Activated CD8-positive, alpha-beta memory T cell treated with anti-CD3 and anti-CD28 coated beads, Interleukin-2, amount 50 U/mL, for 4 hours (primary cell): ENCODE data around the gene RAB21.
"Not testable (repeated sequence)": the region's sequence is repeated elsewhere in the genome, so short reads cannot be mapped to it uniquely, and the experiment has no call there.

ENCODE experiments used
- DNase-seq: peaks from one replicate; pipeline ENCODE4 v3.0.0-alpha.2; 2020

RAB21 gene

DNA sequence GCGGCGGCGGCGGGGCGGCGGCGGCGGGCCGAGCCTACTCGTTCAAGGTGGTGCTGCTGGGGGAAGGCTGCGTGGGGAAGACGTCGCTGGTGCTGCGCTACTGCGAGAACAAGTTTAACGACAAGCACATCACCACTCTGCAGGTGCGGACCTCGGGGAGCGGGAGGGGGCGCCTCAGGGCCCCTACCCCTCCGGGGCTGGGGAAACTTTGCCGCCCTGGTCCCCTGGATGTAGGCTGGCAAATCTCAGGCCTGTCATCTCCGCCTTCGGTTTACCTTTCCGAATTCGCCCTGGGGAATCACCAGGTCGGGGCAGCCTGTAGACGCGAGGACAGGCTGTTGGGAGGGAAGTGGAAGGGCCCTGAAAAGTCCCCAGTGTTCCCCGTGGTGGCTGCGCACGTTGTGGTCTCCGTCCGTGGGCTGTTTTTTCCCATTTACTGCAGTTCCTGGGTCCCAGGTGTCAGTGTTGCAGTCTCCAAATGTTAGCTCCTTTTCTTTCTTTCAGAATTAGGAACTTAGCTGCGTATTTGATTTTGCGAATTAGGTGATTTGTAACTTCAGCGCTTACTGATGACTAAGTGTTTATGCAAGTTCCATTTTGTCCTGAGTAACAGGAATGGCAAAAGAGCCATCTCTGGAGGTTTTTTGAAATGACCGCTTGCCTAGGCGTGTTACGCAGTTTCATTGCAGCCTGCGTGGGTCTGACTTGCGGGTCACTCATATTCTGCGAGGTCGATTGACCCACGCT is 656 bp downstream of the RAB21 start:
- peak; percentile 57 for DNase-seq

DNA sequence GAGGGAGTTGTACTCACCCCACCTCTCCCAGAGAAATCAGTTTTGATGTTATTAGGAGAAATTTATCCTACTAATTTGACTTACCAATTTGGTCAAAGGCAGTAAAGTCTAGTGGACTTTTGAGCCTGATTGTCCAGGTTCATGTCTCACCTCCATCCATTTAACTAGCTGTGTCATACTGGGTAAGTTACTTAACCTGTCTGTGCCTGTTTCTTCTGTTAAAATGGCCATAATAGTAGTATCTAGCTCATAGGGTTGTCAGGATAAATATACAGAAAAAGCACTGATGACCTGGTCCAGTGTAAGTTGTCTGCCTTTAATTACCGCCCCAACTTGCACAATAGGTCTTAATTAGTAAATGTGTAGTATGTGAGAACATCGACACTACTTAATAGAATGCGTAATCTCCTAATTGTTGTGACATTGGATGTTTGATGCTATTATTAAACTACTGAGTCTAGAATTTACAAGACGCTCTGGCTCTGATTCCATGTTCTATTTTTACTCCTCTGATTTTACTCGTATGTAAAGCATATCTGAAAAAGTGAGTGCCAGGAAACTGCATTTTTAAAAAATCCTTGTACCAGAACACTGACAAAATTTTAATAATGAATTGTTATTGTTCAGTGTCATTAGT is 1.5 kb downstream of the RAB21 start:
- DNase-seq = no peak

DNA sequence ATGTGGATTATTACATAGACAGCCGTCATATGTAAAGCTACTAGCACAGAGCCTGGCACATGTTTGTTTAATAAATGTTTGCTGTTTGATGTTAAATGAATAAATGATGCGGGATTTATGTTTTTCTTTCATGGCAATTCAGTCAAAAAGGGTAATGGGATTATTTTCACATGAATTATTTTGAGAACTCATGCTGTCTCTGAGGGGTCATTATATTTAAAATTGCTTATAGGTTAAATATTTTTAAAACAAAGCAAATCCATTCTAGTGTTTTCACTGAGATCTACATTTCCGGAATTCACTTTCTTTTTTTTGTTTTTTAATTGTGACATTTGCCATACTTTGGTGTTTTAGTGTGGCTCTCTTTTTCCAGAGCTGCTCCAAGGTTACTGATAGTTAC is 5.3 kb downstream of the RAB21 start:
- DNase-seq = no peak

DNA sequence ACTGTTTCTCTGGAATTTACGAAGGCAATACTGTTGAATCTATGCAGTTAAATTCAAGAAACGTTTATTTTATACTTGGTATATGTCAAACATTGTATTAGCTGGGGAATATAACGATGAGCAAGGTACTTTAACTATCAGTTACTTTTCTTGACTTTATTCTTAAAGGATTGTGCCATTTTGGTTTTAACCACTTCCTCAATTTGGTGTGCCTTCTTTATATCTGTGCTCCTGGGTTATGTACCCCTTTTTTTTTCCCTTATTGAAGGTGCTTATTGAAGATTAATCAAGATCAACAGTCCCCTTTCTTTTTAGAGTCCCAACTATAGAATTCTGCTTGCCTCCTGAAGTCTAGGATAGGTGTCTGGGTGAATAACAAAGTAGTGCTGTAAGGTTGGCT is 5.8 kb downstream of the RAB21 start:
- no peak for DNase-seq

DNA sequence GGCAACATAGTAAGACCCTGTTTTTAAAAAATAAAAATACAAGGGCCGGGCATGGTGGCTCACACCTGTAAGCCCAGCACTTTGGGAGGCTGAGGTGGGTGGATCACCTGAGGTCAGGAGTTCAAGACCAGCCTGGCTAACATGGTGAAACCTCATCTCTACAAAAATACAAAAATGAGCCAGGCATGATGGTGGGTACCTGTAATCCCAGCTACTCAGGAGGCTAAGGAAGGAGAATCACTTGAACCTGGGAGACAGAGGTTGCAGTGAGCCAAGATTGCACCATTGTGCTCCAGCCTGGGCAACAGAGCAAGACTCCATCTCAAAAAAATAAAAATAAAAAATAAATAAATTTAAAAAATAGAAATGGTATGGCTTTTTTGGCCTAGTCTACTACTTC is 6.7 kb downstream of the RAB21 start:
- DNase-seq = not testable (repeated sequence)

DNA sequence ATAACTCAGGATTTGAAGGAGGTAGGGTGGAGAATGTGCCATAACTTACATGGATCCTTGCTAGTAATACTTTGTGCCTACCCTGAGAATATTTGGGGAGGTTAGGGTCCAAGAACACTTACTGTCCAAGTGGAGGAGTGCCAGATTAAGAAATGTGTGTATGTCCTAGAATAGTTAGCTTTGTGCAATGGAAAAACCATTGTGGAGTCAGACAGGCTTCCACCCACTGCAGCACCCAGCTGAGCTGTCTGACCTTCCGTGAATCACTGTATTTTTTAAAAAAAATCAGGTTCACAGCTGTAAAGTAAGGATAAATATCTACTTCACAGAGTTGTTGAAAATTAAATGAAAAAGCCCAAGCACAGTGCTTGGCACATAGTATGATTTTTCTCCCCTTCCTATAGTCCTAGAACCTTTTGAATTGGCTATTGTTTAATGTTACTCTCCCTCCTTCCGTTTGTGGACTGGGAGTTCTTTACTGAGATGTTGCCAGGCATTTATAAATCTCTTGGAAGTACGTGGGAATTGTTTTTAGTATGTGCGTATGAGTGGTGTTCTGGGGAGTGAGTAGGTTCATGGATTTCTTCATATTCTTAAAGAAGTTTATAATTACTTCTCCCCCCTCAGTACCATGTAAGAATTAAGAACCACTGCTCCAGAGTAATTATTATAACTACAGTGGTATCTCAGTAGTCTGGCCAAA is 9.2 kb downstream of the RAB21 start:
- peak; percentile 19 for DNase-seq

DNA sequence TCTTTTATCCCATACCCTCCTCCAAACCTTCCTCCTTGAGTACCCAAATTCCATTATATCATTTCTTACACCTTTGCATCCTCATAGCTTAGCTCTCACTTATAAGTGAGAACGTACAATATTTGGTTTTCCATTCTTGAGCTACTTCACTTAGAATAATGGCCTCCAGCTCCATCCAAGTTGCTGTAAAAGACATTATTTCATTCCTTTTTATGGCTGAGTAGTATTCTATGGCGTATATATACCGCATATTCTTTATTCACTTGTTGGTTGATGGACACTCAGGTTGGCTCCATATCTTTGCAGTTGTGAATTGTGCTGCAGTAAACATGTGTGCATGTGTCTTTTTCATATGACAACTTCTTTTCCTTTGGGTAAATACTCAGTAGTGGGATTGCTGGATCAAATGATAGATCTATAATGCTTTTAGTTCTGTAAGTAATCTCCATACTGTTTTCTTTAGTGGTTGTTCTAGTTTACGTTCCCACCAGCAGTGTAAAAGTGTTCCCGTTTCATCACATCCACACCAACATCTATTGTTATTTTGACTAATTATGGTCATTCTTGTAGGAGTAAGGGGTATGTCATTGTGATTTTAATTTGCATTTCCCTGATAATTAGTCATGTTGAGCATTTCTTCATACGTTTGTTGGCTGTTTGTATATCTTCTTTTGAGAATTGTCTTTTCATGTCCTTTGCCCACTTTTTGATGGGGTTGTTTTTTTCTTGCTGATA is 10.1 kb downstream of the RAB21 start:
- no peak for DNase-seq

DNA sequence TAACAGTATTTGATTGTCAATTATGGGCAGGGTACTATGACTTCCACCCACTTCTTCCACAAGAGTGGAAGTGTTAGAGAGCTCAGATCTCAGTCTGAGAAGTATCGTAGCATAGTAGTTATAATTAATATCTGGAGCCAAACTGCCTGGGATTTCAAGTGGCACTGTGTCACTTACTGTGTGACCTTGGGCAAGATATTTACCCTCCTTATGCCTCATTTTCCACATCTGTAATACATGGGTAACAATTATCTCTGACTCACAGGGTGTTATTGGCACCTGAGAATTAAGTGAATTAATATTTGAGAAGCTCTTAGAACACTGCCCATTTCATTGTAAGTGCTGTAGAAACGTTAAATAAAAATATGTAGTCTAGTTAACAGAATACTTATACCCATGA is 11.5 kb downstream of the RAB21 start:
- no peak for DNase-seq

DNA sequence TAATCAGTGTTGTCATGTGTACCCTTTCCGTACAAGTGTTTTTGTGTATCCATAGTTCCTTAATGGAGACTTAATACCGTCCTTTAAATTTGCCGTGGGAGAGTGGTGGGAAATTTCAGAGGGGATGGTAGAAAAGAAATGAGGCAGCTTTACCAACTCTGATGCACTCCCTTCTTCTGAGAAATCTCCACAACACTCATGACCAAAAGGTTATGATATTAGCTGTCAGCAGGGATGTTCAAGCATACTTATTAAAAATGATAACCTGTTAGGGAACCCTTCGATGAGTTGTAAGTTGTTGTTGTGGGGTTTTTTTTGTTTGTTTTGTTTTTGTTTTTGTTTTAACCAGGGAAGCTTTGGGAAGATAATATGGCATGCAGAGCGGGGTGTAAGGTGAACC is 12.5 kb downstream of the RAB21 start:
- DNase-seq = no peak

DNA sequence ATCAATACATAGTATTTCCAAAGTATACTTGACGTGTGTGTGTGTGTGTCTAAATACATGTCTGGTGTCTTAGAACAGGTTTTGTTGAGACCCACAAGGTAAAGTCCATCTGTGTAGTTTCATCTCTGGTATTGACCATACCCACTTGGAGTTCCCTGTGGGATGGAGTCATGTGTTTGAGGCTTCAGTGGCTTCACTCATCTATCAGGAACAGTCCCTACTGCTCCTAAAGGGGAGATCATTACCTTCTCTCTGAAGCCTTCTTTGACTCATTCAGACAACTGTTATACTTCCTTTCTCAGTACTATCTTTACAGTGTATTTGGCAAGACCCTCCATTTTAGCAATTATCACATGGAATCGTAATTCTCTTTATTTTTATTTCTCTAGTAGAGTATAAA is 14.2 kb downstream of the RAB21 start:
- DNase-seq = no peak

DNA sequence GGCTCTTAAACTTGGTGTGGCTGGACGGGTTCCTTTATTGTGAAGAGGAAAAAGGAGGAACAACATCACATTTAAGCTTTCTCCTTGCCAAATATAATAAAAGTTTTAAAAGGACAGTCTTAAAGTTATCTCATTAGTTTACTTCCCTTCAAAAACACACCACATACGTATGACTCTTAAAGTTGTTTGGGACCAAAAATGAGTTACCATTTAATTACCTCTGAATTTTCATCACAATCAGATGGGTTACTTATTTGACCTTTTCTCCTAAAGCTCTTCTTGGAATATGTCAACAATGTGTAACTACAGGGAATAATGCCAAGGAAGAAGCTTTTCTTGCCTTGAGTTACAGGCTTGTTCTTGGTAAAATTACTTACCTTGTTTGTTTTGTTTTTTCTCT is 16.4 kb downstream of the RAB21 start:
- DNase-seq = no peak

DNA sequence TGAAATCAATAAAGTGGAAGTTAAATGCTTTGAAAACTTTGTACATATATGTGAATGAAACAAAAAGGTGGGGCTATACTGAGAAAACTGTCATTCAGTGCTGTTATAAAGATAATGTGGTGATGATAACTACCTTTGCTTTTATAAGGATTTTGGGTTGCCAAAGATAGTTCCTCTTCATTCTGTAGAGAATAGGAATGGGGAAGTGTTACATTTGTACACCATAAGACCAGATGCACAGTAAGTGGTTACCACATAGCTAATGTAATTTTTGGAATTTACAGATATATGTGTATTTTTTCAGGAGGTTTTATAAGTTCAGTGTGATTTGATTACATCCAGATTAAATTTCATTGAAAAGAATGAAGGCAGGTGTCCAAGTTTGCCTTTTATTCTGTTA is 18.1 kb downstream of the RAB21 start:
- DNase-seq = no peak

DNA sequence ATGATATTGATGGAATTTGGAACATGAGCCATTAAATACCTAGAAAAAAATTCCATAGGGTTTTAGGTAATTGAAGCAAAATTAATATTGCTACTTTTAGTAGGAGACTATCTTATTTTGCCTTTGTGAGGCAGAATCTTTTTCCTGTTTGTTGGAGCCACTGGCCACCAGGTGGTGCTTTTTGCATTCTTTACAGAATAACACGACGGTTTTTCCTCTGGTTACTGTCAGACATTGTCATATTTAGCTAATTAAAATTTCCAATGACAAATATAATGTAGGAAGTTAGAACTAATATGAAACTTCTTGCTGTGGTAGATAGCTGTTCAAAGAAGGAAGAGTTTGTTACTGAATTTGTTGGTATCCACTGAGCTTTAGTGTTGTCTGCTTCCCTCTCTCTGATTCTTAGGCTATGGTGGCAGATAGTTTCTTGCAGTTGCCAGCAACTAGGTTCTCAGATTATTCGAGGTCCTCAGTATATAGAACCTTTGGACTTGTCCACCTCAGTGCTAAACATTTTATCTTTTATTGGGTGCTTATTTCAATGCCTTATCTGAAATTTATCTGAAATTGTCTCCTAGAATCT is 25.7 kb downstream of the RAB21 start:
- DNase-seq = peak; percentile 38

DNA sequence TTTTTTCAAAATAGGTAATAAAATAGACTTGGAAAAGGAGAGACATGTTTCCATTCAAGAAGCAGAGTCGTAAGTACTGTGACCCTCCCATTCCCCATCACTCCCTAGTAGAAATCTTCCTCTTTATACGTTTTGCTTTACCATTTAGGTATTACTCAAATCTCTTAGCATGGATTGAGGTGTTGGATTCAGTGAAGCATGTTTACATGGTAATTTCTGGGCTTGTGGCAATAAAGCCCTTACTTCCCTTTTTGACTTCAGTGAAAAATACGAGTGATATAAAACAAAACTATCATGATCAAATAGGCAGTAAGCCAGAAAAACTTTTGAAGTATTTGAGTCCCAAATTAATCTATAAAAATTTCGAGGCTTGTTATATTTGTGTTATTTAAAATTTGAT is 27.4 kb downstream of the RAB21 start:
- DNase-seq = no peak

DNA sequence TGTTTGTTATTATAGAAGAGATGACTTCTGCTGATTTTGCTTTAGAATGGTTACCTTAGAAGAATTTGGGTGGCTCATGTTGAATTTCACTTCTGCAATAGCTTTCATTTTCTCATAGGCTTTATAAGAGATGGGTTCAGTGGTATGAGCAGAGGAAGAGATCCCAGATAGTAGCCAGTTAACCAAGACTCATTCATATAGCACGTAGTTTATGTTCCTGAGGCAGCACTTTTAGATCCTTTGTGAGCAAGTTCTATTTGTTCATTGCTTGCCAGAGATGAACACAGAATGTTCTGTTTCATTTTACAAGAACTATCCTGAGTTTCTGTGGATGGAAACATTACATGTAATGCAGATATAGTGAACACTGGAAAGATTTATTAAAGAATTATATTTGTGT is 32.2 kb downstream of the RAB21 start:
- no peak for DNase-seq

DNA sequence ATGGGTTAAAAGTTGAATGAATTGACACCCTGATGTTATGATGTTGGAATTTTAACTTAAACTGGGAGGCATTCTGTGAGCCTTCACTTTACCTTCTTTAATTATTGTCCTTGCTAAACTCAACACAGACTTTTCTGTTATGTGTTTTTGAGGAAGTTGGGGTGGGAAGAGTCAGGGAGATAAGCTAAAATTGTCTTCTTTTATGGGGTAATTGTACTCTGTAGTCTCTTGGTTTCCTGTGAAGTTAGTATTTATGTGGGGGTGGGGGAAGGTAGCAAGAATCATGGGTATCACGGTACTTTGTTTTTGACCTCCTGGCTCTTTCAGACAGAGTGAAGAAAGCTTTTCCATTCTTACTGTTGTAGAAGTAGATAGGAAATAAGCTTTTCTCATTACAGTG is 32.9 kb downstream of the RAB21 start:
- DNase-seq = no peak

DNA sequence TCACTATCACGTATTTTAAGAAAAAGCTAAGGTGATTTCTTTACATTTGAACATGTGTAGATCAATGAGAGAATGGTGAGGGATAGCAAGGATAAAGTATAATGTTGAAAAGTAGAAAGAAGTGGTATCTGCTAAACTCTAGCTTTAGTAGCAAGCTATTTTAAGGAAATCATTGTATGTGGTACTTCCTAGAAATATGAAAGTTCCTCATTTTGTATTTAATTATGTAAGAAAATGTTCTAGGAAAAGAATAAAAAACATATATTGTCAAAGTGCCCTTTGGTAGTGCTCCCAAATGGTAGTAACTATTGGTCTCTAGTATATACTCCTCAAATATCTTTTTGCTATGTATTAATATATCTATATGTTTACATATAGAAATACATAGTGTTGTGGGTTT is 35.7 kb downstream of the RAB21 start:
- no peak for DNase-seq

DNA sequence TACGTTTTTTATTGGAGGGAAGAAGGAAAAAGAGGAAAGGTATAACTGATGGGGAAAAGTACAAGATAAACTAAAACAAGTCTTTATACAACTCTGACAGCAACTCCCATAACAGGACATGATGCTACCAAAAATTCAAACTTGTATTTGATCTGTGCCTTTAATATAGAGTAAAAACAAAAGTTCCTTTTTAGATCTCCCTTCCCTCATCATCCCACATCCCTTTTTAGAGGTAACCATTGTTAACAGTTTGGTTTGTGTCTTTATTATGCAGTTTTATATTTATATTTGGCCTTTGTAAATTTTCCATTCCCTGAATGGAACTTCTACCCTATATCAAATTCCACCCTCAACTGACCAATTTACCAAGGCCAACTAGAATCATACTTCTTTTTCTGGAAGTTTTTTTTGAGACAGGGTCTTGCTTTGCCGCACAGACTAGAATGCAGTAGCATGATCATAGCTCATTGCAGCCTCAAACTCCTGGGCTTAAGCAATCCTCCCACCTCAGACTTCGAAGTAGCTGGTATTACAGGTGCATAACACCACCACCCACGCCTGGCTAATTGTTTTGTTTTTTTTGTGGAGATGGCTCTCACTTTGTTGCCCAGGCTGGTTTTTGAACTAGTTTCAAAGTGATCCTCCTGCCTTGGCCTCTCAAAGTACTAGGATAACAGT is 36.9 kb downstream of the RAB21 start:
- DNase-seq = no peak

DNA sequence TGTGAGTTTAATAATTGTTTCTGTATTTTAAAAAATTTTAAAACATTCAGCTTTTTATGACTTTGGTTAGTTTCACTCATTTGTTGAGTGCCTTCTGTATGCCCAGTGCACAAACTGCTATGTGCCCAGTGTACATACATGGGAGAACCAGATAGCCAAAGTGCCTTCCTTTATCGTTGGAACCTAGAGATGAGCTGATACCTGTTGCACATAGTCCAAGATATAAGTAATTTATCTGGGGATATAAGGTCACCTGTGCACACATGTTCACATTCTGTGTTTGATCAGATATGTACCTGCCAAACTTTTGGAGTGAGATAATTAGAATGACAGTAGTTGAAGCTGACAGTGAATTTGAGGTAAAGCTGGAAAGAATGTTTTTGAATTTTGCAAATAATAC is 37.9 kb downstream of the RAB21 start:
- DNase-seq = no peak

DNA sequence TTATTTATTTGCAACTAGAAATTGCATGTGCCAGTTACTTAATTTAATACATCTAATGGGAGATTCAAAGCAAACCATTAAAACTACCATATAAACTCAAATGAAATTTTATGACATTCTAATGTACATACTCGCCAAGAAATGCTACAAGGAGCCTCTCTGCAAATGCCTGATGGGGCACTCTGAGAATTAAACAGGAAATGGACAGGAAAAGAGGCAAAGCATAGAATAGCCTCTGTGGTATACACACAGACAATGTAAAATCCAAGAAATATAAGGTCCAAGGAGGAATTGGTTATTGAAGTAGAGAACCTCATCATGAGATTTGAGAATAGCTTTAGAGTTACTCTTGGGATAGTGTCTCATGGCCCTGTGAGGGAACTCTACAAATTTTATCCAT is 41.2 kb downstream of the RAB21 start:
- DNase-seq = no peak

DNA sequence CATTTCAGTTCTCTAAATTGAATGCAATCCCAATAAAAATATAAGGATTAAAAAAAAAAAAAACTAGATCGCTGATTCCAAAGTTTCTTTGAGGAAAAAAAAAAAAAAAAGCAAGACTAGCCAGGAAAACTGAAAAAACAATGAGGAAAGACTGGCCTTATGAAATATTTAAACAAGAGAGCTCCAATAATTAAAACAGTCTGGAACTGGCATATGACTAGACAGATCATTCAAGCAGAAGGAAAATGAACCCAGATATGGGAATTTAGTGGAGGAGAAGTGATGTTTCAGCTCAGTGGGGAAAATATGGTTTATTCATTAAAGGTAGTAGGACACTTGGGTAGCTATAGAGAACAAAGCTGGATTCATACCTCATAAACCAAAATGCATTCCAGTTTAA is 42.9 kb downstream of the RAB21 start:
- no peak for DNase-seq

DNA sequence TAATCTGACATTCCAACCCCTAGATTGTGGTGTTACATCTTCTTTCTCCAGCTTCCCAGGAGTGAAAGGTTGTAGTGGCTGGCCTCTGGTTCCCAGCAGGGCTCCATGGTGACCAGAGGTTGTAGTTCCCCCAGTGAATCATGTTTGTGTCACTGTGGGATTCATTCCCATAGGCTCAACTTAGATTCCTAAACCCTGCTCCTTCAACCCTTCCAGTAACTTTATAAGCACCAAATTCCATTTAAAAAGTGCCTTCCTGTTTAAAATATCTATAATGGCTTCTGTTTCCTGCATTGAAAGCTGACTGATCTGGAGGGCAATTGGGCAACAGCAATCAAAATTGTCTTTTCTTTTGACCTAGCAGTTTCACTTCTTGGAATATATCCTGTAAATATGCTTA is 44.4 kb downstream of the RAB21 start:
- DNase-seq = no peak

DNA sequence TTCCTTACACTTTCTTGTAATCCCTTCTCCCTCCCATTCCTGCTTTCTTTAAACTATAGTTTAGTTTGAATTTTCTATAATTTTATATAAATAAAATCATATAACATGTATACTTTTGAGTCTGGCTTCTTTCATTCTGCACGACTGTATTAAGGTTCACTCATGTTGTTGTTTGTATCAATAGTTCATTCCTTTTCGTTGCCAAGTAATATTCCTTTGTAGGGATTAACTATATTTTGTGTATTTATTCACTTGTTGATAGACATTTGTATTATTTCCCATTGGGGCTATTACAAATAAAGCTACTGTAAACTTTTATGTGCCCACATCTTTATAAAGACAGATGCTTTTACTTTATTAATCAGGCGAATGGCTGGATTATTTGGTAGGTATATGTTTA is 45.5 kb downstream of the RAB21 start:
- no peak for DNase-seq
